ENCODE measurements around the gene C6orf47.

C6orf47 gene

DNA sequence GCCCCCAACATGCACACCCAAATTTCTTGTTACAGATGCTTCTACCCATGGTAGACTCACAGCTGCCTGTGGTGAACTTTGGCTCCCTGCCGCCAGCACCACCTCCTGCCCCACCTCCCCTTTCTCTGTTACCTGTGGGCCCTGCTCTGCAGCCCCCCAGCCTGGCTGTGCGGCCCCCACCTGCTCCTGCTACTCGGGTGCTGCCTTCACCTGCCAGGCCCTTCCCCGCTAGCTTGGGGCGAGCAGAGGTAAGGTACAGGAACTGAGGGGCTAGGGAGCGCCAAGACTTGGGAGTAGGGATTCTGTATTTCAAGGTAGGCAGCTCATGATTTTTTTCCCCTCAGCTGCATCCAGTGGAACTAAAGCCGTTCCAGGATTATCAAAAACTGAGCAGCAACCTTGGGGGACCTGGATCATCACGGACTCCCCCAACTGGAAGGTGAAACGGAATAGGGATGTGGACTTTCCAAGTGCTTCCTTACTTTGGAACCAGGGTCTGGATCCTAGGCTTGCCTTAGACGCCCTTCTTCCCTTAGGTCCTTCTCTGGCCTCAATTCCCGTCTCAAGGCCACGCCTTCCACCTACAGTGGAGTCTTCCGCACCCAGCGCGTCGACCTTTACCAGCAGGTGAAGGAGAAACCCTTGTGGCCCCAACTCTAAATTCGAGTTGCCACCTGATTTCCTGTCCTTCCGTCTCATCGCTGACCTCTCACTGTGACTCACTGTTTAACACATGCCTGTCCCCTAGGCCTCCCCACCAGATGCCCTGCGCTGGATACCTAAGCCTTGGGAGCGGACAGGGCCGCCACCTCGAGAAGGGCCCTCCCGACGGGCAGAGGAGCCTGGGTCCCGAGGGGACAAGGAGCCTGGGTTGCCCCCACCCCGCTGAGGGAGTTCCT lies 23.6 kb downstream of the C6orf47 start:
- no peak for DNase-seq (ENCODE audit: low spot score)

DNA sequence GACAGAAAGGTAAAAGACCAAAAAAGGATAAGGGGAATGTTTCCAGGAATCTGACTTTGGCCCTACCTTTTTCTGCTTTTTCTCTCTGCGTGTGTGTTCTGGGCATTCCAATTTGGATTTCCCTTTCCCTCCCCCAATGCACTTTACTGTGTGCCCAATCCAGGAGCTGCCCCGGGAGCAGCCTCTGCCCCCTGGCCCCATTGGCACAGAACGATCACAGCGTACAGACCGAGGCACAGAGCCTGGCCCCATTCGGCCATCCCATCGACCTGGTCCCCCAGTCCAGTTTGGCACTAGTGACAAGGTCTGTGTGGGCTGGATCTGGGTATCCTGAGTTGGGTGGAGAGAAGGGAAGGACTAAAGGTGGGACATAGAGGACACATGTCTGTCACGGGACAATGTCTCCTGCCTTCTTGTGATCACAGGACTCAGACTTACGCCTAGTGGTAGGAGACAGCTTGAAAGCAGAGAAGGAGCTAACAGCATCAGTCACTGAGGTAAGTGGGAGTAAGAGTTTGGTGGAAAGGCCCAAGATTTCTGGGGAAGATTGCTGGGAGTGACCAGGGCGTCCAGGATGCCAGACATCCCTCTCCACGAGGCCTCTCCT lies 25.5 kb downstream of the C6orf47 start:
- no peak for DNase-seq (ENCODE audit: low spot score)

DNA sequence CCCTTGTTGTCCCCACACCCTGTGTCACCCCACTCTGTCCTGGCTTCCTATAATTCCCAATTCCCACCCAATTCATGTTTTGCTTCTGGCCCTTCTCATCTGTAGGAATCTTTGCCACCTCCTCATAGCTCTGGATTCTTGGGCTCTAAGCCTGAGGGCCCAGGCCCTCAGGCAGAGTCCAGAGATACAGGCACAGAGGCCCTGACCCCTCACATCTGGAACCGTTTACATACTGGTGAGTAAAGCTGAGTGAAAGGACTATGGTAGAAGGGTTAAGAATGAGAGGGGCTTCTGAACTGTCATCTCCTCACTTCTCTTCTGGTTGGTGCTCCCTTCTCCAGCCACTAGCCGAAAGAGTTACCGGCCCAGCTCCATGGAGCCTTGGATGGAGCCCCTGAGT lies 26.4 kb downstream of the C6orf47 start:
- peak; percentile 27 for DNase-seq (ENCODE audit: low spot score)

- DNase-seq (ENCODE audit: low spot score): no peak
Measured at GRCh38 chr6:31633447-31633846, 27.1 kb downstream of the C6orf47 start.

DNA sequence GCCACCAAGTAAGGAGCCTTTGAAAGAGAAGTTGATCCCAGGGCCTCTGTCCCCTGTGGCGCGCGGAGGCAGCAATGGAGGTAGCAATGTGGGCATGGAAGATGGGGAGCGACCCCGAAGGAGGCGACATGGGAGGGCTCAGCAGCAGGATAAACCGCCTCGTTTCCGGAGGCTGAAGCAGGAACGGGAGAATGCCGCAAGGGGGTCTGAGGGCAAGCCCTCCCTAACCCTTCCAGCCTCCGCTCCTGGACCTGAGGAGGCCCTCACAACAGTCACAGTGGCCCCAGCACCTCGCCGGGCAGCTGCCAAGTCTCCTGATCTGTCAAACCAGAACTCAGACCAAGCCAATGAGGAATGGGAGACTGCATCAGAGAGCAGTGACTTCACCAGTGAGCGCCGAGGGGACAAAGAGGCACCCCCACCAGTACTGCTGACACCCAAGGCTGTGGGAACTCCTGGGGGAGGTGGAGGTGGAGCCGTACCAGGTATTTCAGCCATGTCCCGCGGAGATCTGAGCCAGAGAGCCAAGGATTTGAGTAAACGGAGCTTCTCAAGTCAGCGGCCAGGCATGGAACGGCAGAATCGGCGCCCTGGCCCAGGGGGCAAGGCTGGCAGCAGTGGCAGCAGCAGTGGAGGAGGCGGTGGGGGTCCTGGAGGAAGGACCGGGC lies 28.2 kb downstream of the C6orf47 start:
- DNase-seq (ENCODE audit: low spot score): no peak

- DNase-seq (ENCODE audit: low spot score): no peak
Measured at GRCh38 chr6:31631681-31632278, 28.8 kb downstream of the C6orf47 start.

- no peak for DNase-seq (ENCODE audit: low spot score)
Measured at GRCh38 chr6:31631209-31631608, 29.4 kb downstream of the C6orf47 start.

DNA sequence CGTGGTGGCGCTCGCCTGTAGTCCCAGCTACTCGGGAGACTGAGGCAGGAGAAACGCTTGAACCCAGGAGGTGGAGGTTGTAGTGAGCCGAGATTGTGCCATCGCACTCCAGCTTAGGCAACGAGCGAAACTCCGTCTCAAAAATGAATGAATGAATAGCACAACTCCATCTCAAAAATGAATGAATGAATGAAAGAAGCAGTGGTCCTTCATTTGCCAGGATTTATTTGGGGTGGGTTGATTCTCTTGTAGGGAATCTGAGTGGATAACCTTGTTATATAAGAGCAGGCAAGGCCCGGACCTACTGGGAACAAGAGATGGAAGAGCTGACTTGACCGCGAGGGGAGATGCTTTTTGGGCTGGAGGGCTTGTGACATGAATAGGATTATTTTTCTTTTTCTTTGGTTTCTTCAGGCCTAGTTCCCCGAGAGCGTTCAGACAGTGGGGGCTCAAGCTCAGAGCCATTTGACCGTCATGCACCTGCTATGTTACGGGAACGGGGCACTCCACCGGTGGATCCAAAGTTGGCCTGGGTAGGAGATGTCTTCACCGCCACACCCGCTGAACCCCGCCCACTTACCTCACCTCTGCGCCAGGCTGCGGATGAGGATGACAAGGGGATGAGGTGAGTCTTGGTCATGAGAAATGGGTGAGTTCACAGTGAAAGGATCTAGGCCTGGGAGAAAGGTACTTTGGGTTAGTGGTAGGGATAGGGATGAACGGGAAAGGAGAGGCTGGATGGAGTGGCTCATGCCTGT lies 30.2 kb downstream of the C6orf47 start:
- no peak for DNase-seq (ENCODE audit: low spot score)

DNA sequence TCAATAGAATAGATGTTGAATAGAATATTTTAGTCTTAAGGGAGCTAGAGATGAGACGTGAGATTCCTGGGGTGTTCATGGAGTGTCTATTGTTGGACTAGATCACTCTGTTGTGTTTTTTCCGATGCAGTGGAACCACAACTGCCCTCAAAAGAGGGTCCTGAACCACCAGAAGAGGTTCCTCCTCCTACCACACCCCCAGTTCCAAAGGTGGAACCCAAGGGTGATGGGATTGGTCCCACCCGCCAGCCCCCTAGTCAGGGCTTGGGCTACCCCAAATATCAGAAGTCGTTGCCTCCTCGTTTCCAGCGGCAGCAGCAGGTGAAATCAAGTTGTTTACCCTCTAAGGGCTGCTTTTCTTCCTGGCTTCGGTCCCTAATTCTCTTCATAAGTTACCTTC lies 31.6 kb downstream of the C6orf47 start:
- DNase-seq (ENCODE audit: low spot score): no peak

DNA sequence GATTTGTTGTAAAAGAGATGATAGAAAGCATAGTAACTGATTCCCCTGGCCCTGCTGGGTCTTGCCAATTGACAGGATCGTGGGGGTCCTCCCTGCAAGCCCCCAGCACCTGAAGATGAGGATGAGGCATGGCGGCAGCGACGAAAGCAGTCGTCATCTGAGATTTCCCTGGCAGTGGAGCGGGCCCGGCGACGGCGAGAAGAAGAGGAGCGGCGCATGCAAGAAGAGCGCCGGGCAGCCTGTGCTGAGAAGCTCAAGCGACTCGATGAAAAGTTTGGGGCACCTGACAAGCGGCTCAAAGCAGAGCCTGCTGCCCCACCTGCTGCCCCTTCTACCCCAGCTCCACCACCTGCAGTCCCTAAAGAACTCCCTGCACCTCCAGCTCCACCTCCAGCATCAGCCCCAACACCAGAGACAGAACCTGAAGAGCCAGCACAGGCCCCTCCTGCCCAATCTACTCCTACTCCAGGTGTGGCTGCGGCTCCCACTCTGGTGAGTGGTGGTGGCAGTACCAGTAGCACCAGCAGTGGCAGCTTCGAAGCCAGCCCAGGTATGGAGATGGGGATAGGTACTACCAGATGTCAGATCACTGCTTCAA lies 32.8 kb downstream of the C6orf47 start:
- DNase-seq (ENCODE audit: low spot score): no peak

GRCh38 chr6:31626952-31627351 lies 33.6 kb downstream of the C6orf47 start:
- no peak for DNase-seq (ENCODE audit: low spot score)

GRCh38 chr6:31624070-31624469 lies 36.5 kb downstream of the C6orf47 start:
- DNase-seq (ENCODE audit: low spot score): no peak

DNA sequence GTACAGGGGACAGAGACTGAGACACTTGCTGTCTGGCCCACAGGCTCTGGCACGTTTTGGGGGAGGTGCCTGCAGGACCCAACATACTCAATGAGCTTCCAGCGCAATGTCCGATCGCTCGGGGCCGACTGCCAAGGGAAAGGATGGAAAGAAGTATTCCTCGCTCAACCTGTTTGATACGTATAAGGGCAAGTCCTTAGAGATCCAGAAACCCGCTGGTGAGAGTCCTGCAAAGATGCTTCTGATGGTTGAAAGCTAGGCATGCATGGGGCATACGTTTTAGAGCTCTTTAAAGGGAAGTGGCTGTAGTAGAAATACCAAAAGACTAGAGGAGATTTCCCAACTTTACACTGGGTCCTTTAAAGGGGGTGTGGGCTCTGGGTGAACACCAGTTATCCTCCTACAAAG lies 37.9 kb downstream of the C6orf47 start:
- no peak for DNase-seq (ENCODE audit: low spot score)

DNA sequence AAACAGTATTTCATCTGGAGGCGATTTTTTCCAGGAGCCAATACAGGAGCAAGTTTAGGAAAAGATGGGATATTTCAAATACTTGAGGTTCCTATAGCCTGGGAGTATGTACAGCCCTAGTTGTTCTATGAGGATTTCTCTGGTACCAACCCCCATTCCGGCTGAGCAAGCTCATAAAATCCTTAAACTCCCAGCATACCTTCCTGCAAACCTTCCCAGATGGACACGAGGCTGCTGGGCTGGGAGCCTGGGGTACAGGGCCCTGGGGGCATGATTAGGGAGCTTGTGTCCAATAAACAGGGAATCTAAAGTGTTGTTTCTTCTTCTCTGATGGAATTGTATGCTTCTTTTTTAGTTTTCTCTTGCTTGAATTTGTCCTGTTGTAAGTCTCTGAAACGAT lies 38.6 kb downstream of the C6orf47 start:
- no peak for DNase-seq (ENCODE audit: low spot score)

DNA sequence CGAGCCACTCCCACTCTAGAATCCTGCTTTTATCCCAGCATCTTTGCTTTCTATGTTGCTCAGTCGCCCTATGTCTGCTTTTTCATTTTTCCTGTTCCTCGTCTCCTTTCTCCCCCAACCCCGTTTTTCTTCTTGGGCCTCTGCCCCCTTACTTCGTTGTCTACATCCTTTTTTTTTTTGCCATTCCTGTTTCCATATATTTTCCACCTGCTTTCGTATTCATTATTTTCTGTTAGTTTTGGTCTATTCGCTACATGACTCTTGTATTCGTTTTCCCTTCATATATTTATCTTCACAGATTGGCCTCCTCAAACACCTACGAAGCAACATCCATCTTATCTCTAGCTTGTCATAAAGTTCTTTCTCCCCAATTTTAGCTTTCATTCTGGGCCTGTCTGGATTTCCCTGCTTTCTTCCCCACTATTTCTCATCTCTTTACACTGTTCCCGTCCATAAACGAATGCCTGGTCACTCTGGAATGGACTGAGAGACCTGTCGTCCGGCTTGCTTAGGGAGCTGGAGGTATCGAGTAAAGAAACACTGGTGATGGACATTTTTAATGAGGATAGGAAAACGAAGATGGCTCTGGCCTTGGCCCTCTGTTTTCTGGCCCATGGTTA lies 39.1 kb downstream of the C6orf47 start:
- no peak for DNase-seq (ENCODE audit: low spot score)

- peak; percentile 97 for DNase-seq (ENCODE audit: low spot score)
Measured at GRCh38 chr6:31620586-31621319, 39.8 kb downstream of the C6orf47 start, which contains the start of gene PRRC2A. Gene PRRC2A (plus strand): TSS chr6:31620715. CDS start chr6:31622790, 2,075 bp downstream.

- DNase-seq (ENCODE audit: low spot score): peak; percentile 96
Measured at GRCh38 chr6:31619805-31620585, 40.6 kb downstream of the C6orf47 start.

DNA sequence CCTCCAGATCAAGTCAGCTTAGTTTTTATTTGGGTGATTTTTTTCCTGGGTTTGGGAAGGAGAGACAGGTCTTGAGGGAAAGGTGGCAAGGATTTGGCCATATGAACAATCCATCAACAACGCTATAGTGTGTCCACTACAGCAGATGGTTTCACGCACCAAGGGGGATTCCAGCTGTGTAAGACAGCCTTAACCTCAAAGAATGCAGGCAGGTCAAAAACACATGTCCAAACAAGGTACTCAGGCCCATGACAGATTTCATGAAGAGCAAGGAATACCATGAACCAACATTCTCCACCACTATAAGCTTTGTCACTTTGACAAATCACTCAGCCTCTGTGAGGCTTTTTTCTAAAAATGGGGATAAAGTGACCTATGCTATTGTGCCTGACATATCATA lies 43.6 kb downstream of the C6orf47 start:
- DNase-seq (ENCODE audit: low spot score): no peak

DNA sequence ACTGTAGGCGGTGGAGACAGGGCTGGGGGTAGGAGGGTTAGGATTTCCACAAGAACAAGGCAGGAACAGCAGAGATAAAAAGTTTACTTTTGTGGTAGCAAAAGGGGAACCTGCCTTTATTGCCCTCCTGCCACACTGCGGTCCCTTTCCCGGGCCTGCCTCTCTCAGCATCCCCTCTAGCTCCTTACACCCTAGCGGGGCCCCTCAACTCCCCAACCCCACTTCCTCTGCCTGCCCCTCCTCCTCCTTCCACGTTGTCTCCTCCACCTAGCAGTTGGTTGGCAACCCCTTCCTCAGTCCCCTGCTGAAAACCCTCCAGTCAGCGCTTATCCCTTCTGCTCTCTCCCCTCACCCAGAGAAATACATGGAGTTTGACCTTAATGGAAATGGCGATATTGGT lies 44.8 kb downstream of the C6orf47 start:
- no peak for DNase-seq (ENCODE audit: low spot score)

Data from AG20443 (cell line).